SK-N-MC (cell line): ENCODE data around the gene PRPF4.

ENCODE experiments used
- EZH2 ChIP-seq: fragments of 200-600 bp; sonication (generic); IDR thresholded peaks from one replicate; pipeline ENCODE4 v1.6.1; 2017; ENCODE audit warnings: antibody characterized with exemption
- FOXP2 ChIP-seq: optimal IDR thresholded peaks from 2 replicates; pipeline ENCODE3; 2011; ENCODE audit warnings: mild to moderate bottlenecking, moderate library complexity; ENCODE audit not compliant: insufficient read depth; ENCODE audit errors: extremely low read length, control extremely low read depth

GRCh38 chr9:113313261-113313660 lies 37.8 kb downstream of the PRPF4 start:
- TF ChIP-seq FOXP2 (no peak), EZH2 (no peak)
